Activated gamma-delta T cell treated with anti-CD3 and anti-CD28 coated beads, Interleukin-2, amount 50 U/mL, for 16 hours (primary cell): ENCODE data around the gene NACC2.
A peak's percentile ranks its signal among the peaks of the same experiment; 100 is the strongest.
"Not testable (repeated sequence)": the region's sequence is repeated elsewhere in the genome, so short reads cannot be mapped to it uniquely, and the experiment has no call there.

Experiments used
- DNase-seq: peaks from one replicate; pipeline ENCODE4 v3.0.0-alpha.2; 2020; ENCODE audit warnings: low read depth

NACC2 gene

GRCh38 chr9:135976531-135976930 lies 118.6 kb downstream of the NACC2 start:
- DNase-seq: no peak

- no peak for DNase-seq
Observed at GRCh38 chr9:135975834-135976233, 119.3 kb downstream of the NACC2 start.

- no peak for DNase-seq
Observed at GRCh38 chr9:135974220-135974573, 120.9 kb downstream of the NACC2 start.

- DNase-seq: no peak
Observed at GRCh38 chr9:135973277-135974219, 121.5 kb downstream of the NACC2 start.

- DNase-seq: no peak
Observed at GRCh38 chr9:135971892-135972291, 123.2 kb downstream of the NACC2 start.

- no peak for DNase-seq
Observed at GRCh38 chr9:135971111-135971766, 123.8 kb downstream of the NACC2 start.

- no peak for DNase-seq
Observed at GRCh38 chr9:135970128-135970815, 124.8 kb downstream of the NACC2 start.

- DNase-seq: no peak
Observed at GRCh38 chr9:135969064-135969683, 125.9 kb downstream of the NACC2 start.

GRCh38 chr9:135968601-135969000 lies 126.5 kb downstream of the NACC2 start:
- no peak for DNase-seq

GRCh38 chr9:135968083-135968476 lies 127.0 kb downstream of the NACC2 start:
- no peak for DNase-seq

GRCh38 chr9:135966916-135967260 lies 128.2 kb downstream of the NACC2 start:
- DNase-seq: not testable (repeated sequence)

GRCh38 chr9:135965124-135965756 lies 129.8 kb downstream of the NACC2 start:
- no peak for DNase-seq

GRCh38 chr9:135963938-135964337 lies 131.2 kb downstream of the NACC2 start:
- DNase-seq: no peak

- DNase-seq: no peak
Observed at GRCh38 chr9:135963338-135963737, 131.8 kb downstream of the NACC2 start.

GRCh38 chr9:135962696-135963307 lies 132.3 kb downstream of the NACC2 start:
- DNase-seq: no peak

GRCh38 chr9:135961811-135962695 lies 133.0 kb downstream of the NACC2 start:
- DNase-seq: no peak

GRCh38 chr9:135961277-135961715 lies 133.8 kb downstream of the NACC2 start, which contains the start of gene UBAC1:
TSS of gene UBAC1 (minus strand) at chr9:135961373. CDS start at chr9:135961162, 211 bp downstream.
- peak; percentile 92 for DNase-seq

GRCh38 chr9:135960411-135961276 lies 134.4 kb downstream of the NACC2 start:
- DNase-seq: no peak

- DNase-seq: no peak
Observed at GRCh38 chr9:135959814-135960213, 135.3 kb downstream of the NACC2 start.
